Measurements from ENCODE around the gene CPSF3. TPM values are rescaled to one million over a fixed set of nuclear protein-coding genes. Genes with fewer than 3 reads are reported as not detected.

The CPSF3 gene
- total and polyA plus RNA-seq, 12 donors, result 20.9 to 58.3 (median 32.5) TPM

- Histone ChIP-seq H3K4me3 (no peak overlapping the region), H3K27me3 (no peaks in the 10 kb centered on the region), H3K36me3 (replicated peaks in 1 of 2) (peaks cover 0 to 24% of the 10 kb centered on the region in 2 donors), H3K27ac (no peak overlapping the region), H3K9me3 (replicated peaks in 1 of 3) (no peaks in the 10 kb centered on the region), H3K4me1 (replicated peaks in 1 of 2) (no peaks in the 10 kb centered on the region)
- DNase-seq, result no peak
- TF ChIP-seq POLR2A (IDR thresholded peaks at IDR 0.05), result no peak
- TF ChIP-seq CTCF (IDR thresholded peaks at IDR 0.05), result no peak
- intact Hi-C loops (cut with DNase I), result no loop called here
- 95 to 100% (median 97%) methylated on average over 7 of the region's 7 CpGs for WGBS, 4 donors
Observed at GRCh38 chr2:9518780-9519179, 95.3 kb downstream of the CPSF3 start.

- Histone ChIP-seq H3K27ac (no peak overlapping the region), H3K4me3 (no peak overlapping the region), H3K4me1 (replicated peaks in 1 of 2) (no peaks in the 10 kb centered on the region), H3K27me3 (no peaks in the 10 kb centered on the region), H3K9me3 (replicated peaks in 1 of 3) (no peaks in the 10 kb centered on the region), H3K36me3 (replicated peaks in 1 of 2) (peaks cover 0 to 24% of the 10 kb centered on the region in 2 donors)
- TF ChIP-seq CTCF (IDR thresholded peaks at IDR 0.05) (no peak), POLR2A (IDR thresholded peaks at IDR 0.05) (no peak)
- intact Hi-C loops (cut with DNase I), result no loop called here
- WGBS, 4 donors, result 91 to 100% (median 96%) methylated on average over 2 of the region's 2 CpGs
- no peak for DNase-seq
Observed at GRCh38 chr2:9519250-9519649, 95.8 kb downstream of the CPSF3 start.

Other genes with a start within 250 kb of the CPSF3 start
- gene ASAP2, start 216.8 kb upstream of the CPSF3 start, total RNA-seq, result 10 to 100 TPM in 2 of 9 donors, 1 to 10 TPM in 7; 5.4 to 12.9 (median 7.7) TPM
- gene ASAP2, start 216.8 kb upstream of the CPSF3 start, polyA plus RNA-seq, result 10 to 100 TPM in 1 of 3 donors, 1 to 10 TPM in 2; 5.4 to 10.5 (median 7.8) TPM
- gene ITGB1BP1, start 126 bp upstream of the CPSF3 start, total RNA-seq, result 100 to 1,000 TPM in 2 of 9 donors, 10 to 100 TPM in 7; 35.7 to 103 (median 59.8) TPM
- 100 to 1,000 TPM in 2 of 3 donors, 10 to 100 TPM in 1; 87.7 to 109 (median 108) TPM for gene ITGB1BP1, start 126 bp upstream of the CPSF3 start, polyA plus RNA-seq
- 100 to 1,000 TPM in 3 of 9 donors, 10 to 100 TPM in 6; 61.9 to 203 (median 88.7) TPM for gene IAH1, start 50.9 kb downstream of the CPSF3 start, total RNA-seq
- gene IAH1, start 50.9 kb downstream of the CPSF3 start, polyA plus RNA-seq, result 100 to 1,000 TPM in 1 of 3 donors, 10 to 100 TPM in 2; 74.4 to 172 (median 77.4) TPM
- 10 to 100 TPM; 14.5 to 39.4 (median 23.6) TPM for gene ADAM17, start 132.2 kb downstream of the CPSF3 start, total RNA-seq
- 10 to 100 TPM; 10.6 to 15.0 (median 12.3) TPM for gene ADAM17, start 132.2 kb downstream of the CPSF3 start, polyA plus RNA-seq
- gene YWHAQ, start 207.3 kb downstream of the CPSF3 start, total RNA-seq, result 100 to 1,000 TPM; 157 to 296 (median 250) TPM
- gene YWHAQ, start 207.3 kb downstream of the CPSF3 start, polyA plus RNA-seq, result 100 to 1,000 TPM in 1 of 3 donors, 10 to 100 TPM in 2; 74.1 to 477 (median 87.7) TPM